HG03135 (cell line): ENCODE results near the gene FBF1.
"Not testable (repeated sequence)": the region's sequence is repeated elsewhere in the genome, so short reads cannot be mapped to it uniquely, and the experiment has no call there.

Experiments
- ATAC-seq: cut with Tn5 transposase; IDR thresholded peaks from one replicate; pipeline ENCODE4 v1.9.1; 2021; ENCODE audit warnings: mild to moderate bottlenecking, moderate library complexity; ENCODE audit not compliant: unreplicated experiment

Gene FBF1

GRCh38 chr17:75940727-75941441 lies at the start of gene FBF1:
TSS of gene FBF1 (minus strand) at chr17:75941042. CDS start at chr17:75938149, 2,893 bp downstream.
- ATAC-seq = peak; percentile 88

- no peak for ATAC-seq
These were observed 46.2 kb upstream of the FBF1 start for GRCh38 chr17:75987041-75987440.

- ATAC-seq = no peak
These were observed 45.1 kb upstream of the FBF1 start for GRCh38 chr17:75985986-75986385.

GRCh38 chr17:75983501-75984181 lies 42.8 kb upstream of the FBF1 start:
- ATAC-seq = no peak

GRCh38 chr17:75981019-75981615 lies 40.3 kb upstream of the FBF1 start:
- no peak for ATAC-seq

GRCh38 chr17:75980188-75981018 lies 39.6 kb upstream of the FBF1 start:
- ATAC-seq = no peak

GRCh38 chr17:75979705-75980187 lies 38.9 kb upstream of the FBF1 start:
- no peak for ATAC-seq

- peak; percentile 83 for ATAC-seq
These were observed 38.3 kb upstream of the FBF1 start, which contains the start of the genes ACOX1 and TEN1 for GRCh38 chr17:75978938-75979704. TSS of gene ACOX1 (minus strand) at chr17:75979166. CDS start at chr17:75979073, 93 bp downstream. TSS of gene TEN1 (plus strand) at chr17:75979240. CDS start at chr17:75986193, 6,953 bp downstream.

- no peak for ATAC-seq
These were observed 35.5 kb upstream of the FBF1 start for GRCh38 chr17:75976175-75976848.

- no peak for ATAC-seq
These were observed 34.9 kb upstream of the FBF1 start for GRCh38 chr17:75975757-75976174.

GRCh38 chr17:75975187-75975586 lies 34.3 kb upstream of the FBF1 start:
- not testable (repeated sequence) for ATAC-seq

GRCh38 chr17:75970626-75971025 lies 29.8 kb upstream of the FBF1 start:
- no peak for ATAC-seq

- no peak for ATAC-seq
These were observed 29.2 kb upstream of the FBF1 start for GRCh38 chr17:75970011-75970523.

- ATAC-seq = not testable (repeated sequence)
These were observed 28.2 kb upstream of the FBF1 start for GRCh38 chr17:75969044-75969443.

- ATAC-seq = no peak
These were observed 24.6 kb upstream of the FBF1 start for GRCh38 chr17:75965468-75965867.

- no peak for ATAC-seq
These were observed 19.1 kb upstream of the FBF1 start for GRCh38 chr17:75959839-75960511.

- no peak for ATAC-seq
These were observed 18.4 kb upstream of the FBF1 start for GRCh38 chr17:75959051-75959838.
